Spleen (tissue), 11 donors: ENCODE measurements around the gene TESK1. TPM values are rescaled to one million over a fixed set of nuclear protein-coding genes. Genes with fewer than 3 reads are reported as not detected.

Source experiments
- DNase-seq: peaks from one replicate; pipeline ENCODE4 v3.0.0-alpha.2; 2020
- H3K27ac ChIP-seq, 8 donors: fragments of 200-600 bp; sonication (generic) in 7 of 8; 1 replicate in 4 of 8; 2 replicates in 4 of 8; pipeline versions ENCODE4 v1.5.0 to v1.8.0; 2016 to 2021; ENCODE audit warnings: inconsistent platforms in 4 of 8, mild to moderate bottlenecking in 4 of 8, moderate library complexity in 1 of 8
- H3K27me3 ChIP-seq, 7 donors: fragments of 200-600 bp; sonication (generic) in 6 of 7; replicated peaks in 1 of 7; 1 replicate in 4 of 7; 2 replicates in 3 of 7; pipeline versions ENCODE4 v1.5.0 to v1.8.0; 2016 to 2021; ENCODE audit warnings: inconsistent platforms in 3 of 7, mild to moderate bottlenecking in 1 of 7
- H3K36me3 ChIP-seq, 6 donors: fragments of 200-600 bp; sonication (generic) in 5 of 6; 1 replicate in 4 of 6; 2 replicates in 2 of 6; pipeline versions ENCODE4 v1.5.0 to v1.8.0; 2016 to 2021; ENCODE audit warnings: inconsistent platforms in 2 of 6
- H3K4me1 ChIP-seq, 6 donors: fragments of 200-600 bp; sonication (generic) in 5 of 6; 1 replicate in 3 of 6; 2 replicates in 3 of 6; pipeline versions ENCODE4 v1.5.0 to v1.8.0; 2016 to 2021; ENCODE audit warnings: inconsistent platforms in 3 of 6
- H3K4me3 ChIP-seq, 8 donors: fragments of 200-600 bp; sonication (generic) in 7 of 8; 1 replicate in 4 of 8; 2 replicates in 4 of 8; pipeline versions ENCODE4 v1.5.0 to v1.8.0; 2016 to 2021; ENCODE audit warnings: inconsistent platforms in 4 of 8, mild to moderate bottlenecking in 4 of 8, moderate library complexity in 2 of 8
- H3K9me3 ChIP-seq, 8 donors: fragments of 200-600 bp; sonication (generic) in 7 of 8; 1 replicate in 4 of 8; 2 replicates in 4 of 8; pipeline versions ENCODE4 v1.5.0 to v1.8.0; 2016 to 2021; ENCODE audit warnings: inconsistent platforms in 4 of 8
- POLR2A ChIP-seq, 3 donors: fragments of 450-650 bp; IDR thresholded peaks; one replicate each; pipeline ENCODE4 v1.5.1; 2017; ENCODE audit warnings: antibody characterized with exemption in 3 of 3, mild to moderate bottlenecking in 1 of 3
- POLR2AphosphoS5 ChIP-seq, 3 donors: sonication (generic); formaldehyde crosslinking; IDR thresholded peaks; one replicate each; pipeline ENCODE4 v1.5.1; 2017; ENCODE audit warnings: antibody characterized with exemption in 3 of 3
- WGBS, 5 donors: extraction: QIAGEN DNeasy Blood & Tissue Kit in 3 of 5; methylation state at CpG; one replicate each; pipeline versions ENCODE4 v1.1.5 to v1.1.7; 2013 to 2018; 5-methylcytosine and 5-hydroxymethylcytosine counted together
- intact Hi-C: fragments of 100-400 bp; cut with DNase I; formaldehyde crosslinking; loops from one replicate; pipeline ENCODE4 v1.15.0; 2023; ENCODE audit warnings: low total_unique reads
- polyA plus RNA-seq, 3 donors: library from polyadenylated mRNA; stranded (reverse); fragments of 200-250 nt; gene quantifications; one replicate each; pipeline ENCODE4 v1.2.1, GENCODE V29; 2013
- total RNA-seq, 7 donors: library from RNA; depleted of rRNA in 3 of 7; stranded (reverse); fragments of >200 nt in 3 of 7; fragmentation: NEBNext Ultra II Directional in 4 of 7; extraction: Animal tissue kit (Norgen Biotek cat#: 25700) in 4 of 7; gene quantifications; one replicate each; pipeline versions ENCODE4 v1.1.0 to v1.2.1, GENCODE V29; 2016 to 2021
- TF ChIP-seq, protein P1 (sequence below), 11 experiments: fragments of 200-600 bp in 7 of 11; fragments of 450-650 bp in 4 of 11; sonication (generic) in 4 of 11; IDR thresholded peaks in 8 of 11; conservative IDR thresholded peaks in 3 of 11; 1 replicate in 7 of 11; 2 replicates in 4 of 11; pipeline versions ENCODE4 v1.4.0 to v1.8.0; 2016 to 2021; ENCODE audit warnings: antibody characterized with exemption in 11 of 11, inconsistent platforms in 4 of 11, mild to moderate bottlenecking in 1 of 11
- donor health status: healthy with polysubstance abuse.
- donor health status: DM: no; HTN: no; CAD: no; lungs with moderate emphysema.
- donor health status: DM: no; HTN: no; CAD: no.
- donor health status: Bipolar disorder and iron deficiency.
- donor health status: healthy.
- donor health status: DM: no; HTN: no; CAD: no.
- donor health status: DM: yes; HTN: yes; CAD: no.

TESK1 gene
- total and polyA plus RNA-seq, 10 donors, result 15.6 to 47.1 (median 31.6) TPM

- Histone ChIP-seq H3K4me3 (peak within 1 kb of the TSS; percentile 43 to 82 (median 56)), H3K36me3 (peaks cover 0 to 31% (median 0%) of the 10 kb centered on the region in 6 donors), H3K4me1 (peaks cover 17 to 91% (median 62%) of the 10 kb centered on the region in 6 donors), H3K27ac (peak within 1 kb of the TSS; percentile 72 to 94 (median 84)), H3K9me3 (no peaks in the 10 kb centered on the region), H3K27me3 (no peaks in the 10 kb centered on the region)
- TF ChIP-seq POLR2AphosphoS5 (IDR thresholded peaks at IDR 0.05), result peak; percentile 35 to 94 (median 82)
- peak in 2 of 3 donors; percentile 57 to 74 for TF ChIP-seq POLR2A (IDR thresholded peaks at IDR 0.05)
- TF ChIP-seq, protein P1, sequence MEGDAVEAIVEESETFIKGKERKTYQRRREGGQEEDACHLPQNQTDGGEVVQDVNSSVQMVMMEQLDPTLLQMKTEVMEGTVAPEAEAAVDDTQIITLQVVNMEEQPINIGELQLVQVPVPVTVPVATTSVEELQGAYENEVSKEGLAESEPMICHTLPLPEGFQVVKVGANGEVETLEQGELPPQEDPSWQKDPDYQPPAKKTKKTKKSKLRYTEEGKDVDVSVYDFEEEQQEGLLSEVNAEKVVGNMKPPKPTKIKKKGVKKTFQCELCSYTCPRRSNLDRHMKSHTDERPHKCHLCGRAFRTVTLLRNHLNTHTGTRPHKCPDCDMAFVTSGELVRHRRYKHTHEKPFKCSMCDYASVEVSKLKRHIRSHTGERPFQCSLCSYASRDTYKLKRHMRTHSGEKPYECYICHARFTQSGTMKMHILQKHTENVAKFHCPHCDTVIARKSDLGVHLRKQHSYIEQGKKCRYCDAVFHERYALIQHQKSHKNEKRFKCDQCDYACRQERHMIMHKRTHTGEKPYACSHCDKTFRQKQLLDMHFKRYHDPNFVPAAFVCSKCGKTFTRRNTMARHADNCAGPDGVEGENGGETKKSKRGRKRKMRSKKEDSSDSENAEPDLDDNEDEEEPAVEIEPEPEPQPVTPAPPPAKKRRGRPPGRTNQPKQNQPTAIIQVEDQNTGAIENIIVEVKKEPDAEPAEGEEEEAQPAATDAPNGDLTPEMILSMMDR (IDR thresholded peaks at IDR 0.05 in 8 of 11, conservative IDR thresholded peaks at IDR 0.05 in 3 of 11), result no peak
- DNase-seq, result peak; percentile 83
- intact Hi-C loops, result no loop called here
- 35 to 62% (median 52%) methylated on average over 7 of the region's 7 CpGs for WGBS, 5 donors
Observed at GRCh38 chr9:35618325-35618727, 13.3 kb downstream of the TESK1 start, which contains the start of gene CD72. Gene CD72 (minus strand): TSS chr9:35618413. CDS start chr9:35618303, 110 bp downstream.

GRCh38 chr9:35618854-35619799 is 14.1 kb downstream of the TESK1 start:
- WGBS, 5 donors, result 51 to 56% (median 54%) methylated on average over 17 of the region's 17 CpGs
- Histone ChIP-seq H3K9me3 (no peaks in the 10 kb centered on the region), H3K4me3 (peak overlapping the region in 5 of 8 donors; percentile 43 to 82 (median 55)), H3K4me1 (peaks cover 17 to 83% (median 62%) of the 10 kb centered on the region in 6 donors), H3K36me3 (peaks cover 0 to 23% (median 0%) of the 10 kb centered on the region in 6 donors), H3K27ac (peak overlapping the region; percentile 72 to 94 (median 84)), H3K27me3 (no peaks in the 10 kb centered on the region)
- no peak for TF ChIP-seq POLR2A (IDR thresholded peaks at IDR 0.05)
- TF ChIP-seq POLR2AphosphoS5 (IDR thresholded peaks at IDR 0.05), result peak; percentile 61 to 94 (median 92)
- TF ChIP-seq, protein P1 (IDR thresholded peaks at IDR 0.05 in 8 of 11, conservative IDR thresholded peaks at IDR 0.05 in 3 of 11), result peak in 2 of 11 experiments; percentile 6 to 18
- peak; percentile 93 for DNase-seq
- intact Hi-C loops, result no loop called here

GRCh38 chr9:35619800-35620158 is 14.7 kb downstream of the TESK1 start:
- intact Hi-C loops, result no loop called here
- Histone ChIP-seq H3K4me3 (peak overlapping the region in 2 of 8 donors; percentile 52 to 82), H3K9me3 (no peaks in the 10 kb centered on the region), H3K36me3 (peaks cover 0 to 17% (median 0%) of the 10 kb centered on the region in 6 donors), H3K27ac (peak overlapping the region; percentile 72 to 94 (median 84)), H3K4me1 (peaks cover 17 to 77% (median 61%) of the 10 kb centered on the region in 6 donors), H3K27me3 (no peaks in the 10 kb centered on the region)
- TF ChIP-seq POLR2AphosphoS5 (IDR thresholded peaks at IDR 0.05) (no peak), POLR2A (IDR thresholded peaks at IDR 0.05) (no peak)
- TF ChIP-seq, protein P1 (IDR thresholded peaks at IDR 0.05 in 8 of 11, conservative IDR thresholded peaks at IDR 0.05 in 3 of 11), result no peak
- 10 to 23% (median 15%) methylated on average over 2 of the region's 2 CpGs for WGBS, 5 donors
- peak; percentile 87 for DNase-seq

DNA sequence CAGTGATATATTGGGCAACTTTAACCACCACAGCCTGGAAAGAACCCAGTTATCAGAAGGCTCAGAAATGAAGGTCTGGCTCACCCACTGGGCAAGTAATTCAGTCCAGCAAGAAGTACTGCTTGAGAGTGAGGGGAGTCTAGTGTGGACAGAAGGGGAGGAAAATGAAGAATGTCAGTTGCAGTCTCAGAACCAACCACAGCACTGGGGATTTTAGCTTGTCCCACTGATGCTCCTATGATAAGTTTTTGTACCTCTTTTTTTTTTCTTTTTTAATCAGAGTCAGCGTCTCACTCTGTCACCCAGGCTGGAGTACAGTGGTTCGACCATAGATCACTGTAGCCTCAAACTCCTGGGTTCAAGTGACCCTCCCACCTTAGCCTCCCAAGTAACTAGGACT is 22.5 kb downstream of the TESK1 start:
- Histone ChIP-seq H3K36me3 (no peaks in the 10 kb centered on the region), H3K4me1 (peaks cover 0 to 5% (median 0%) of the 10 kb centered on the region in 6 donors), H3K27ac (no peak overlapping the region), H3K9me3 (no peaks in the 10 kb centered on the region), H3K27me3 (no peaks in the 10 kb centered on the region), H3K4me3 (no peak overlapping the region)
- WGBS, 5 donors, result 60 to 83% (median 78%) methylated on average over 2 of the region's 2 CpGs
- TF ChIP-seq POLR2AphosphoS5 (IDR thresholded peaks at IDR 0.05), result no peak
- intact Hi-C loops, result no loop called here
- DNase-seq, result no peak
